Measurements from ENCODE around the gene PRKN. TPM values are rescaled to one million over a fixed set of nuclear protein-coding genes. Genes with fewer than 3 reads are reported as not detected.

The PRKN gene
- total RNA-seq, 4 donors from 2014 or later: 4.4 to 669 (median 10.5) TPM

- H3K27me3 ChIP-seq: no peaks in the 10 kb centered on the region
- H3K36me3 ChIP-seq: no peaks in the 10 kb centered on the region
- TF ChIP-seq, protein P1, sequence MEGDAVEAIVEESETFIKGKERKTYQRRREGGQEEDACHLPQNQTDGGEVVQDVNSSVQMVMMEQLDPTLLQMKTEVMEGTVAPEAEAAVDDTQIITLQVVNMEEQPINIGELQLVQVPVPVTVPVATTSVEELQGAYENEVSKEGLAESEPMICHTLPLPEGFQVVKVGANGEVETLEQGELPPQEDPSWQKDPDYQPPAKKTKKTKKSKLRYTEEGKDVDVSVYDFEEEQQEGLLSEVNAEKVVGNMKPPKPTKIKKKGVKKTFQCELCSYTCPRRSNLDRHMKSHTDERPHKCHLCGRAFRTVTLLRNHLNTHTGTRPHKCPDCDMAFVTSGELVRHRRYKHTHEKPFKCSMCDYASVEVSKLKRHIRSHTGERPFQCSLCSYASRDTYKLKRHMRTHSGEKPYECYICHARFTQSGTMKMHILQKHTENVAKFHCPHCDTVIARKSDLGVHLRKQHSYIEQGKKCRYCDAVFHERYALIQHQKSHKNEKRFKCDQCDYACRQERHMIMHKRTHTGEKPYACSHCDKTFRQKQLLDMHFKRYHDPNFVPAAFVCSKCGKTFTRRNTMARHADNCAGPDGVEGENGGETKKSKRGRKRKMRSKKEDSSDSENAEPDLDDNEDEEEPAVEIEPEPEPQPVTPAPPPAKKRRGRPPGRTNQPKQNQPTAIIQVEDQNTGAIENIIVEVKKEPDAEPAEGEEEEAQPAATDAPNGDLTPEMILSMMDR (IDR thresholded peaks at IDR 0.05): no peak
- TF ChIP-seq POLR2A (IDR thresholded peaks at IDR 0.05): no peak
- no peaks in the 10 kb centered on the region for H3K9me3 ChIP-seq
- no peak overlapping the region for H3K4me3 ChIP-seq
- no peak for DNase-seq
- no peak overlapping the region for H3K27ac ChIP-seq
- H3K4me1 ChIP-seq: no peaks in the 10 kb centered on the region
Measured at GRCh38 chr6:161442420-161442819, 1285.1 kb downstream of the PRKN start.

DNA sequence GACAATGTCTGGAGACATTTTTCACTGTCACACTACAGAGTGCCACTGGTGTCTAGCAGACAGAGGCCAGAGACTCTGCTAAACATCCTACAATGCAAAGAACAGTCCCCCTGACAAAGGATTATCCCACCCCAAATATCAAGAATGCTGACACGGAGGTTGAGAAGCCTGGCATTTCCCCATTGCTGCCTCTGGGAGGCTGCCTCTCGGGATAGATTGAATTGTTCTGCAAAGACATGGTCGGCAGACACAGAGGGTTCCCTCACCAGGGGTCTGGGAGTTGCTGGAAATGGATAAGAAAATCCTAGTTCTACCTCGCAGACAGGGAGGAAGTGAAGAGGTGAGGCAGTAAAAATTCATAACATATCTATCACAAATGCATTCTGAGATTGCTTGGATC is 1287.3 kb downstream of the PRKN start:
- no peak for TF ChIP-seq POLR2A (IDR thresholded peaks at IDR 0.05)
- TF ChIP-seq, protein P1 (IDR thresholded peaks at IDR 0.05): no peak
- no peaks in the 10 kb centered on the region for H3K9me3 ChIP-seq
- no peak overlapping the region for H3K4me3 ChIP-seq
- no peak overlapping the region for H3K27ac ChIP-seq
- DNase-seq: no peak
- H3K4me1 ChIP-seq: peaks cover 0 to 1% (median 0%) of the 10 kb centered on the region in 4 donors
- H3K27me3 ChIP-seq: no peaks in the 10 kb centered on the region
- no peaks in the 10 kb centered on the region for H3K36me3 ChIP-seq

- Histone ChIP-seq H3K9me3 (no peaks in the 10 kb centered on the region), H3K4me3 (peak overlapping the region in 1 of 4 donors; percentile 4), H3K4me1 (peaks cover 0 to 7% (median 0%) of the 10 kb centered on the region in 4 donors), H3K36me3 (no peaks in the 10 kb centered on the region), H3K27me3 (no peaks in the 10 kb centered on the region), H3K27ac (no peak overlapping the region)
- DNase-seq: no peak
- no peak for TF ChIP-seq POLR2A (IDR thresholded peaks at IDR 0.05)
- TF ChIP-seq, protein P1 (IDR thresholded peaks at IDR 0.05): no peak
Measured at GRCh38 chr6:161439093-161439492, 1288.5 kb downstream of the PRKN start.

DNA sequence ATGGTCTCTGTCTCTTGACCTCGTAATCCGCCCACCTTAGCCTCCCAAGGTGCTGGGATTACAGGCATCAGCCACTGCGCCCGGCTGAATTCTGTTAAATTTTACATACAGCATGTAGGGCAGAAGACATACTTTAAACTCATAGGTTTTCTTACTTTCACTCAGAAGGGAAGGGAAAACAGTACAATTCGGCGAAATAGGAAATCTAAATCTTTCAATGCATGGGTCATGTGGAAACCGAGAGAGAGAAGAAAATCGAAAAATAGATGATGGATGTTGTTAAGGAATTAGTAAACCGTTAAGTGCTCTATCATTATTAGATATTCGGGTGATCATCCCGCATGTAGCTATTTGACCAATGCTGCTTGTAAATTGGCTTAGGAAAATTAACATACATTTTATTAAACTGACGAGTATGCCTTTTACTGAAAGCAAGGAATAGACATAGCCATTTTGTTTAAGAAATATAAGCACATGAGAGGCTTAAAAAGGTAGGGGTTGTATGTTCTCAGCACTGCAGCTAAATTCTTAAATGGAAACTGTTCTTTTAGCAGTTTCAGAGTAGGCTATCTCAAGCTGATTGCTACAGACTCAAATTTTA is 1289.0 kb downstream of the PRKN start:
- Histone ChIP-seq H3K27me3 (no peaks in the 10 kb centered on the region), H3K36me3 (no peaks in the 10 kb centered on the region), H3K4me3 (no peak overlapping the region), H3K27ac (no peak overlapping the region), H3K9me3 (no peaks in the 10 kb centered on the region), H3K4me1 (peaks cover 0 to 7% (median 0%) of the 10 kb centered on the region in 4 donors)
- TF ChIP-seq POLR2A (IDR thresholded peaks at IDR 0.05): no peak
- TF ChIP-seq, protein P1 (IDR thresholded peaks at IDR 0.05): no peak
- no peak for DNase-seq

- Histone ChIP-seq H3K4me3 (no peak overlapping the region), H3K27me3 (no peaks in the 10 kb centered on the region), H3K27ac (no peak overlapping the region), H3K9me3 (no peaks in the 10 kb centered on the region), H3K36me3 (no peaks in the 10 kb centered on the region), H3K4me1 (peaks cover 0 to 7% (median 0%) of the 10 kb centered on the region in 4 donors)
- no peak for DNase-seq
- TF ChIP-seq POLR2A (IDR thresholded peaks at IDR 0.05): no peak
- TF ChIP-seq, protein P1 (IDR thresholded peaks at IDR 0.05): no peak
Measured at GRCh38 chr6:161437851-161438250, 1289.7 kb downstream of the PRKN start.
